Pancreas (tissue), 10 donors: ENCODE results near the gene FAM200B. TPM values are rescaled to one million over a fixed set of nuclear protein-coding genes. Genes with fewer than 3 reads are reported as not detected.
A peak's percentile ranks its signal among the peaks of the same experiment; 100 is the strongest.

Experiments used
- ATAC-seq, 4 donors: fragments of 200-7000 bp; cut with Tn5 transposase; one replicate each; pipeline versions ENCODE4 v1.8.0 to v1.9.1; 2020; ENCODE audit warnings: mild to moderate bottlenecking in 4 of 4, moderate library complexity in 4 of 4
- DNase-seq, 6 donors: peaks; one replicate each; pipeline ENCODE4 v3.0.0-alpha.2; 2020
- FAIRE-seq: peaks from 2 replicates; lab custom pipeline; 2012; peaks lifted over from hg19 to GRCh38; lab: Jason Lieb, UNC
- H3K27ac ChIP-seq, 4 donors: fragments of 200-600 bp; sonication (generic); 1 replicate in 3 of 4; 2 replicates in 1 of 4; pipeline versions ENCODE4 v1.5.0 to v1.8.0; 2020
- H3K27me3 ChIP-seq, 4 donors: fragments of 200-600 bp; one replicate each; pipeline ENCODE4 v1.8.0; 2021
- H3K36me3 ChIP-seq, 3 donors: fragments of 200-600 bp; sonication (generic) in 1 of 3; one replicate each; pipeline versions ENCODE4 v1.5.0 to v1.8.0; 2020 to 2021
- H3K4me1 ChIP-seq, 3 donors: fragments of 200-600 bp; one replicate each; pipeline ENCODE4 v1.8.0; 2021
- H3K4me3 ChIP-seq, 4 donors: fragments of 200-600 bp; sonication (generic) in 2 of 4; one replicate each; pipeline versions ENCODE4 v1.5.0 to v1.8.0; 2020 to 2021
- H3K9me3 ChIP-seq, 4 donors: fragments of 200-600 bp; one replicate each; pipeline ENCODE4 v1.8.0; 2021
- WGBS, 2 donors: extraction: QIAGEN DNeasy Blood & Tissue Kit; methylation state at CpG; one replicate each; pipeline ENCODE4 v1.1.7; 2013; 5-methylcytosine and 5-hydroxymethylcytosine counted together
- intact Hi-C, 3 donors: fragments of 100-400 bp; cut with DNase I; formaldehyde crosslinking; loops; one replicate each; pipeline versions ENCODE4 v1.11.1 to v1.14.2; 2022
- polyA plus RNA-seq, 2 donors: library from polyadenylated mRNA; stranded (reverse); fragments of 200-250 nt; gene quantifications; one replicate each; pipeline ENCODE4 v1.2.3, GENCODE V29; 2013
- total RNA-seq, 6 donors: library from RNA; stranded (reverse); fragmentation: NEBNext Ultra II Directional in 4 of 6; extraction: Animal tissue kit (Norgen Biotek cat#: 25700) in 4 of 6; gene quantifications; one replicate each; pipeline versions ENCODE4 v1.2.1 to v1.2.4, GENCODE V29; 2021 to 2023
- TF ChIP-seq, protein P1 (sequence below), 4 donors: fragments of 200-600 bp; sonication (generic) in 3 of 4; IDR thresholded peaks; one replicate each; pipeline versions ENCODE4 v1.5.0 to v1.8.0; 2021; ENCODE audit warnings: antibody characterized with exemption in 4 of 4
- donor health status: healthy with polysubstance abuse.
- donor health status: DM: no; HTN: no; CAD: no; lungs with moderate emphysema.
- donor health status: DM: no; HTN: no; CAD: no.
- donor health status: control.
- donor health status: control.
- donor health status: Bipolar disorder and iron deficiency.
- donor health status: DM: yes; HTN: yes; CAD: no.
- donor health status: DM: no; HTN: no; CAD: no.
- donor health status: DM: no; HTN: no; CAD: no.
- donor health status: DM: yes; HTN: yes; CAD: no.

Gene FAM200B
- total and polyA plus RNA-seq, 8 donors = 8.6 to 36.0 (median 14.5) TPM

DNA sequence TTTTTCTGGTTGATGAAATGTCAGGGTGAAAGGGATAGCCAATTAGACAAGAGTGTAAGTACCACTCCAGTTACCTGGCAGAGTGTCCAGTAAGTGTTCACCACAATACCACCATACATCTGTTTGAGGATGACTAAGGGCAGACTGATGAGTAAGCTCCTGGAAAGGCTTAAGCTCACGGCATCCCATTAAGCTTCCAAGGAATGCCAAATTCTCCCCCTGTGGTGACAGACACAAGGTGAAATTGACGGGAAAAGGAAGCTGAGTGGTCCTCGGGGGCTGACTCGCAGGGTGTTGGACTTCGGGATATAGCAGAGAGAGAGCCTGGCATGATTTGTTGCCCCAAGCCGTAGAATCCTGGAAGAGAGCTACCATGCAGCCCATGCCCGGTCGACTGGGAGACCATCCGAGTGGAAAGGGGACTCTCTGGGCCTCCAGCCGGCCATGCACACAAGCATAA is 13.6 kb downstream of the FAM200B start:
- no peak for FAIRE-seq
- no peaks in the 10 kb centered on the region for H3K4me1 ChIP-seq
- 84 to 89% methylated on average over 10 of the region's 10 CpGs for WGBS, 2 donors
- intact Hi-C loops = no loop called here
- H3K36me3 ChIP-seq = no peaks in the 10 kb centered on the region
- no peak overlapping the region for H3K27ac ChIP-seq
- no peak for DNase-seq
- H3K4me3 ChIP-seq = no peak overlapping the region
- H3K27me3 ChIP-seq = no peaks in the 10 kb centered on the region
- TF ChIP-seq, protein P1, sequence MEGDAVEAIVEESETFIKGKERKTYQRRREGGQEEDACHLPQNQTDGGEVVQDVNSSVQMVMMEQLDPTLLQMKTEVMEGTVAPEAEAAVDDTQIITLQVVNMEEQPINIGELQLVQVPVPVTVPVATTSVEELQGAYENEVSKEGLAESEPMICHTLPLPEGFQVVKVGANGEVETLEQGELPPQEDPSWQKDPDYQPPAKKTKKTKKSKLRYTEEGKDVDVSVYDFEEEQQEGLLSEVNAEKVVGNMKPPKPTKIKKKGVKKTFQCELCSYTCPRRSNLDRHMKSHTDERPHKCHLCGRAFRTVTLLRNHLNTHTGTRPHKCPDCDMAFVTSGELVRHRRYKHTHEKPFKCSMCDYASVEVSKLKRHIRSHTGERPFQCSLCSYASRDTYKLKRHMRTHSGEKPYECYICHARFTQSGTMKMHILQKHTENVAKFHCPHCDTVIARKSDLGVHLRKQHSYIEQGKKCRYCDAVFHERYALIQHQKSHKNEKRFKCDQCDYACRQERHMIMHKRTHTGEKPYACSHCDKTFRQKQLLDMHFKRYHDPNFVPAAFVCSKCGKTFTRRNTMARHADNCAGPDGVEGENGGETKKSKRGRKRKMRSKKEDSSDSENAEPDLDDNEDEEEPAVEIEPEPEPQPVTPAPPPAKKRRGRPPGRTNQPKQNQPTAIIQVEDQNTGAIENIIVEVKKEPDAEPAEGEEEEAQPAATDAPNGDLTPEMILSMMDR (IDR thresholded peaks at IDR 0.05) = no peak
- H3K9me3 ChIP-seq = no peaks in the 10 kb centered on the region
- ATAC-seq = no peak

DNA sequence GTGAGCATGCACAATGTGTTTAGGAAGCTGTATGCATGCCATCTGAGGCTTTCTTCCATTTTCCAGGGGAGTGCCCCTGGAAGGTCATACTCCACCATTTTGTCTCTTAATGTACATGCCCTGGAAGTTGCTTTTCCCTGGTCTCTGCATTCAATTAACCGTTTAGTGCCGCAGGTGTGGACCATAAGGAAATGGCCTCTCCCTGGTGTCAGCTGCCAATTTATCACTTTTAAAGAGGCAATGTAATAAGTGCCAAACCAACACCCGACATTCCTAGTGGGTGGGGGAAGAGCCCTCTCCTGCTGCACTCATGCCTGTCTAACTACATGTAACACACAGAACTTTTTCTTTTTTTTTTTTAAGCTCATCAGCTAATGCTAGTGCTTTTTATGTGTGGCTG is 14.1 kb downstream of the FAM200B start:
- Histone ChIP-seq H3K4me3 (no peak overlapping the region), H3K27me3 (no peaks in the 10 kb centered on the region), H3K36me3 (no peaks in the 10 kb centered on the region), H3K27ac (no peak overlapping the region), H3K4me1 (no peaks in the 10 kb centered on the region), H3K9me3 (no peaks in the 10 kb centered on the region)
- FAIRE-seq = no peak
- WGBS, 2 donors = 66 to 84% methylated on average over 3 of the region's 3 CpGs
- DNase-seq = no peak
- ATAC-seq = no peak
- intact Hi-C loops = no loop called here
- TF ChIP-seq, protein P1 (IDR thresholded peaks at IDR 0.05) = no peak

DNA sequence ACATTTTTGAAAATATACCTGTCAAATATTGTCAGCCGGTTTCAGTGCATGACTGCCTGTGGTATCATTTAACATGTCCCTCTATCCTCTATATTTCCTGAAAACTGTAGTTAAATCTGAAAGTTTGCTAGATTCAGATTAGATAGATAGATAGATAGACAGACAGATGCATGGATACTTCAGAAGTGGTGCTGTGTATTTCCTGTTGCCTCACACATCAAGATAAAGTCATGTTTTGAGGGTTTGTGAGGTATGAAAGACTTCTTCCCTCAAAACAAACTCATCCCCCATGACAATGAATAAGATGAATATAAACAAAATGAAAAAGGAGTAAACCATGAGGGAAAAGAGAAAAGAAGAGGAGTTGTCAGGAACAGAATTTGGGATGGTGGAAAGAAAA is 15.2 kb downstream of the FAM200B start:
- H3K9me3 ChIP-seq = no peaks in the 10 kb centered on the region
- ATAC-seq (no peak), DNase-seq (no peak), FAIRE-seq (no peak)
- H3K4me1 ChIP-seq = no peaks in the 10 kb centered on the region
- no peak overlapping the region for H3K4me3 ChIP-seq
- TF ChIP-seq, protein P1 (IDR thresholded peaks at IDR 0.05) = no peak
- intact Hi-C loops = no loop called here
- H3K27me3 ChIP-seq = no peaks in the 10 kb centered on the region
- 93 to 97% methylated on average over 1 of the region's 1 CpG for WGBS, 2 donors
- no peak overlapping the region for H3K27ac ChIP-seq
- H3K36me3 ChIP-seq = no peaks in the 10 kb centered on the region

DNA sequence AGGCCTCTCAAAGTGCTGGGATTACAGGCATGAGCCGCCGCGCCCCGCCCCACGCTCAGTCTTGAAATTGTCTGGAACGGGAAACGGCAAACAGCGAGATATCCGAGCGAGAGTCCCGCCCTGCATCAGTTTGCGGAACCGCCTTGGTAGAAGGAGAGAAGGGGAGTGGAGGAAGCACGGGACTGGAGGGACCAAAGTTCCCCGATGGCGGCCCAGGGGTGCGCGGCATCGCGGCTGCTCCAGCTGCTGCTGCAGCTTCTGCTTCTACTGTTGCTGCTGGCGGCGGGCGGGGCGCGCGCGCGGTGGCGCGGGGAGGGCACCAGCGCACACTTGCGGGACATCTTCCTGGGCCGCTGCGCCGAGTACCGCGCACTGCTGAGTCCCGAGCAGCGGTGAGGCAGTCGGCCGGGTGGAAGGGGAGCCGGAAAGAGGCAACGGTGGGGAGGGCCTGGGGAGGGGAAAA is 21.3 kb downstream of the FAM200B start, which contains the start of gene BST1:
TSS of gene BST1 (plus strand) at position 125 of the 463 bp plus-strand sequence. CDS start at position 205, 80 bp downstream.
- no peaks in the 10 kb centered on the region for H3K27me3 ChIP-seq
- peak within 1 kb of the TSS; percentile 16 to 48 (median 28) for H3K4me3 ChIP-seq
- intact Hi-C loops = no loop called here
- H3K27ac ChIP-seq = no peak within 1 kb of the TSS
- FAIRE-seq (no peak), DNase-seq (peak; percentile 5 to 72 (median 43)), ATAC-seq (peak; percentile 58 to 89 (median 86))
- no peaks in the 10 kb centered on the region for H3K36me3 ChIP-seq
- no peaks in the 10 kb centered on the region for H3K9me3 ChIP-seq
- H3K4me1 ChIP-seq = no peaks in the 10 kb centered on the region
- WGBS, 2 donors = 3 to 4% methylated on average over 41 to 43 of the region's 43 CpGs
- TF ChIP-seq, protein P1 (IDR thresholded peaks at IDR 0.05) = no peak

DNA sequence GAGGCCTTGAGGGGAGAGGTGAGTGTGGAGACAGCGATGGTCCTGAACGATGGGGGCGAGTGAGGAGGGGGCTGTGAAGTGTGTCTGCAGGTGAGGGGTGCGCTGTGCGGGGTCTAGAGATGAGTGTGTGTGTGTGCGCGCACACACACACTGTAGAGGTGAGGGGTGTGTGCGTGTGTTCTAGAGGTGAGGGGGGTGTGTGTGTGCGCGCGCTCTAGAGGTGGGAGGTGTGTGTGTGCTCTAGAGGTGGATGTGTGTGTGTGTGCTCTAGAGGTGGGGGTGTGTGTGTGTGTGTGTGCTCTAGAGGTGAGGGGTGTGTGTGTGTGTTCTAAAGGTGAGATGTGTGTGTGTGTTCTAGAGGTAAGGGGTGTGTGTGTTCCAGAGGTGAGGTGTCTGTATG is 21.8 kb downstream of the FAM200B start:
- intact Hi-C loops = no loop called here
- Histone ChIP-seq H3K36me3 (no peaks in the 10 kb centered on the region), H3K4me1 (no peaks in the 10 kb centered on the region), H3K4me3 (peak overlapping the region in 1 of 4 donors; percentile 48), H3K9me3 (no peaks in the 10 kb centered on the region), H3K27ac (no peak overlapping the region), H3K27me3 (no peaks in the 10 kb centered on the region)
- DNase-seq = peak in 1 of 6 donors; percentile 52
- 76 to 79% methylated on average over 11 of the region's 11 CpGs for WGBS, 2 donors
- ATAC-seq = no peak
- FAIRE-seq = no peak
- TF ChIP-seq, protein P1 (IDR thresholded peaks at IDR 0.05) = no peak
